ENCODE measurements around the gene AMDHD2. TPM values are rescaled to one million over a fixed set of nuclear protein-coding genes. Genes with fewer than 3 reads are reported as not detected.
"Not testable (repeated sequence)": the region's sequence is repeated elsewhere in the genome, so short reads cannot be mapped to it uniquely, and the experiment has no call there.

AMDHD2 gene
- total RNA-seq, 2 donors from 2014 or later, result 189 to 206 TPM

- not testable (repeated sequence) for H3K27me3 Mint-ChIP-seq; H3K9me3 ChIP-seq (ENCODE audit: control insufficient read depth, low read length, poor library complexity, severe bottlenecking); H3K36me3 Mint-ChIP-seq (ENCODE audit: low read depth); H3K4me3 Mint-ChIP-seq; H3K27ac Mint-ChIP-seq; DNase-seq; H3K4me1 Mint-ChIP-seq; ATAC-seq
These were observed 34.7 kb downstream of the AMDHD2 start for GRCh38 chr16:2554709-2555425.

DNA sequence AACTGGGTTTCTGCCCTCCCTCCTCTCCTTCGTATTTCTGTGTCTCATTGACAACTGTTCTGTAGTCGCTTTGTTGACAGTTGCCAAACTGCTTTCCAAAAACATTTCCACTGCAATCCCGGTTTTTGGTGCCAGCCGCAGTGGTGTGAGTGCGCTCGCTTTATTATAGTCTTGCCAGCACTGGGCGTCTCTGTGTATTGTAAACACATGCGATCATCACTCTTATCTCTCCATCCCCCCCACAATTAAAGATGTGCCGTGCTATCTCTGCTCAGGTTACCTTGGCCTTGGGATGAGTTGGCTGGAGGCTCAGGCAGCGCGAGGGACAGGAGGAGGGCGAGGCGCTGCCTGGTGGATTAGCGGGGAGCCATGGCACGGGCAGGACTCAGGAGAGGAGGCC, 37.0 kb downstream of the AMDHD2 start:
- H3K9me3 ChIP-seq (ENCODE audit: control insufficient read depth, low read length, poor library complexity, severe bottlenecking); H3K27me3 Mint-ChIP-seq; H3K27ac Mint-ChIP-seq: not testable (repeated sequence)

GRCh38 chr16:2560131-2560797, 40.1 kb downstream of the AMDHD2 start:
- not testable (repeated sequence) for H3K27ac Mint-ChIP-seq; DNase-seq; H3K4me3 Mint-ChIP-seq; H3K36me3 Mint-ChIP-seq (ENCODE audit: low read depth); H3K27me3 Mint-ChIP-seq; H3K9me3 ChIP-seq (ENCODE audit: control insufficient read depth, low read length, poor library complexity, severe bottlenecking); H3K4me1 Mint-ChIP-seq
- peak; percentile 47 for ATAC-seq

More for the DNA sequence above, 37.0 kb downstream of the AMDHD2 start:
- not testable (repeated sequence) for ATAC-seq; DNase-seq; H3K36me3 Mint-ChIP-seq (ENCODE audit: low read depth); H3K4me3 Mint-ChIP-seq; H3K4me1 Mint-ChIP-seq

DNA sequence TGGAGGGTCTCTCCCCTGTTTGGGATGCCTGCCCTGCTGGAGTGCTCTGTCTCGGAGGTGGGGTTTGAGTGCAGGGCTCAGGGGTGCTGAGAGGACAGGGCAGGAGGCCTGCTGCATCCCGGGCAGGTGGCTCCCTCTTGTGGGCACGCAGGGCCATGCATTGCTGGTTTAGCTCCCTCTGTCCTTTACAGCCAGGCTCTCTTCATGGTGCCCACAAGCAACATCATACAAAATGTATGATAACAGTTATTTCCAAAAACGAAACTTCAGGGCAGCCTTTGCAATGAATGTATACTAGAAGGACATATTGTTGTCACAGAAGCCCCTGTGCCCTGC, 40.6 kb downstream of the AMDHD2 start:
- ATAC-seq (peak; percentile 96), DNase-seq (peak; percentile 26 to 62 (median 51))
- H3K4me3 Mint-ChIP-seq; H3K27me3 Mint-ChIP-seq; H3K27ac Mint-ChIP-seq; H3K36me3 Mint-ChIP-seq (ENCODE audit: low read depth); H3K9me3 ChIP-seq (ENCODE audit: control insufficient read depth, low read length, poor library complexity, severe bottlenecking); H3K4me1 Mint-ChIP-seq: not testable (repeated sequence)

- not testable (repeated sequence) for H3K4me1 Mint-ChIP-seq; H3K27ac Mint-ChIP-seq; ATAC-seq; H3K9me3 ChIP-seq (ENCODE audit: control insufficient read depth, low read length, poor library complexity, severe bottlenecking); H3K27me3 Mint-ChIP-seq; H3K36me3 Mint-ChIP-seq (ENCODE audit: low read depth); DNase-seq; H3K4me3 Mint-ChIP-seq
These were observed 47.3 kb downstream of the AMDHD2 start for GRCh38 chr16:2567506-2567905.

- H3K27ac Mint-ChIP-seq; DNase-seq; H3K4me1 Mint-ChIP-seq; H3K36me3 Mint-ChIP-seq (ENCODE audit: low read depth); H3K27me3 Mint-ChIP-seq; H3K9me3 ChIP-seq (ENCODE audit: control insufficient read depth, low read length, poor library complexity, severe bottlenecking); ATAC-seq; H3K4me3 Mint-ChIP-seq: not testable (repeated sequence)
These were observed 48.4 kb downstream of the AMDHD2 start for GRCh38 chr16:2568573-2568972.

GRCh38 chr16:2572704-2573103, 52.5 kb downstream of the AMDHD2 start:
- H3K27ac Mint-ChIP-seq; H3K4me1 Mint-ChIP-seq; H3K27me3 Mint-ChIP-seq; H3K9me3 ChIP-seq (ENCODE audit: control insufficient read depth, low read length, poor library complexity, severe bottlenecking); DNase-seq; H3K4me3 Mint-ChIP-seq; H3K36me3 Mint-ChIP-seq (ENCODE audit: low read depth): not testable (repeated sequence)
- ATAC-seq, result peak; percentile 28

GRCh38 chr16:2575839-2576238, 55.7 kb downstream of the AMDHD2 start:
- H3K4me1 Mint-ChIP-seq; ATAC-seq; H3K27ac Mint-ChIP-seq; H3K4me3 Mint-ChIP-seq; H3K9me3 ChIP-seq (ENCODE audit: control insufficient read depth, low read length, poor library complexity, severe bottlenecking); H3K36me3 Mint-ChIP-seq (ENCODE audit: low read depth); H3K27me3 Mint-ChIP-seq; DNase-seq: not testable (repeated sequence)

DNA sequence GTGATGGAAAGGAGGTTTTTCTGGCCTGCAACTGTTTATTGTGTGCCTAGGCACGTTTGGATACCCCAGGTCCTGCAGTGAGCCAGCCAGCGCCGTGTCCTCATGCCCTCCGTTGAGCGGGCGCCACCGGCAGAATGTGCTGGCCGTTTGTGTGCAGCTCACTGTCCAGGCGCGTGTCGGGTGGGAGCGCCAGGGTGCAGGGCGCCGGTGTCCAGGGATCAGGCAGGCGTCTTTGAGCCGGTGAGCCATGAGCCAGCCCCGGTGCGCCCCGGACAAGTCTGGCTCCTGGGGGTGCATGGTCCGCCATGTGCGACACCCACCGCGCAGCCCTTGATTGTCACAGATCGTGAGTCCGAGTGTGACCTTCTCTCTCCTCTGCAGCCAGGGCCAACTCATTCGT, 56.9 kb downstream of the AMDHD2 start:
- not testable (repeated sequence) for H3K27ac Mint-ChIP-seq; H3K4me1 Mint-ChIP-seq; H3K27me3 Mint-ChIP-seq; DNase-seq; H3K9me3 ChIP-seq (ENCODE audit: control insufficient read depth, low read length, poor library complexity, severe bottlenecking); ATAC-seq; H3K4me3 Mint-ChIP-seq; H3K36me3 Mint-ChIP-seq (ENCODE audit: low read depth)

DNA sequence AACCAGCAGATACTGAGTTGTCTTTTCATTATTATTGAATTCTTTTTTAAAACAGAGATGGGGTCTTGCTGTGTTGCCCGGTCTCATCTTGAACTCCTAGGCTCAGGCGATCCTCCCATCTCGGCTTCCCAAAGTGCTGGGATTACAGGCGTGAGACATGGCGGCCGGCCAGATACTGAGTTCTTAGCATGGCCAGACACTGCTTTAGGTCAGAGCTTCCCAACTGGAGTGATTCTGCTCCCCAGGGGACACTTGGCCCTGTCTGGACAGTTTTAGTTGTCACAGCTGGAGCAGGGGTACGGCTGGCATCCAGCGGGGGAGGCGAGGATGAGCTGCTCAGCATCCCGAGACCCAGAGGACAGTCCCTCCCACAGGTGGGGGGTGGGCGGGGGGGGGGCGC, 58.7 kb downstream of the AMDHD2 start:
- not testable (repeated sequence) for H3K4me1 Mint-ChIP-seq; ATAC-seq; H3K4me3 Mint-ChIP-seq; DNase-seq; H3K9me3 ChIP-seq (ENCODE audit: control insufficient read depth, low read length, poor library complexity, severe bottlenecking); H3K27me3 Mint-ChIP-seq; H3K27ac Mint-ChIP-seq; H3K36me3 Mint-ChIP-seq (ENCODE audit: low read depth)

GRCh38 chr16:2580143-2580542, 60.0 kb downstream of the AMDHD2 start:
- H3K27me3 Mint-ChIP-seq; H3K36me3 Mint-ChIP-seq (ENCODE audit: low read depth); H3K27ac Mint-ChIP-seq; H3K4me3 Mint-ChIP-seq; H3K9me3 ChIP-seq (ENCODE audit: control insufficient read depth, low read length, poor library complexity, severe bottlenecking); H3K4me1 Mint-ChIP-seq; DNase-seq: not testable (repeated sequence)
- peak; percentile 64 for ATAC-seq

DNA sequence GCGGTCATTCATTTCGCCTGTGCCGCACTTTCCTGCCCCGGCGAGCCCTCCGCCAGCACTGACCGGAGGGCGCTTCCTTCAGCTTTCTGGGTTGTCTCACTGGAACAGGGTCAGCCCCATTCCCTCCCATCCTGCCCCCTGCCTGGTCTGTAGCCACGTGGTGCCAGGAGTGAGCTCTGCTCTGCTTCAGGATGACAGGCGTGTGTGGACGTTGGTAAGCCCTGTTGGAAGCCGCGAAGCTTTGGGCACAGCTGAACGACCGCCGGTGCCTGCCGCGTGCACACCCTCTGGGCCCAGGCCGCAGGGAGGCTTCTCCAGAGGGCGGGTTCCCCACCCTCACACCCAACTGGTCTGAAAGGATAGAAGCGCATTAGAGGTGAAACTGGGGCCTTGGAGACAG, 60.6 kb downstream of the AMDHD2 start:
- H3K4me3 Mint-ChIP-seq; H3K27me3 Mint-ChIP-seq; H3K4me1 Mint-ChIP-seq; DNase-seq; ATAC-seq; H3K27ac Mint-ChIP-seq; H3K9me3 ChIP-seq (ENCODE audit: control insufficient read depth, low read length, poor library complexity, severe bottlenecking); H3K36me3 Mint-ChIP-seq (ENCODE audit: low read depth): not testable (repeated sequence)
